ENCODE measurements around the gene GLG1.
"Not testable (repeated sequence)": the region's sequence is repeated elsewhere in the genome, so short reads cannot be mapped to it uniquely, and the experiment has no call there.

DNA sequence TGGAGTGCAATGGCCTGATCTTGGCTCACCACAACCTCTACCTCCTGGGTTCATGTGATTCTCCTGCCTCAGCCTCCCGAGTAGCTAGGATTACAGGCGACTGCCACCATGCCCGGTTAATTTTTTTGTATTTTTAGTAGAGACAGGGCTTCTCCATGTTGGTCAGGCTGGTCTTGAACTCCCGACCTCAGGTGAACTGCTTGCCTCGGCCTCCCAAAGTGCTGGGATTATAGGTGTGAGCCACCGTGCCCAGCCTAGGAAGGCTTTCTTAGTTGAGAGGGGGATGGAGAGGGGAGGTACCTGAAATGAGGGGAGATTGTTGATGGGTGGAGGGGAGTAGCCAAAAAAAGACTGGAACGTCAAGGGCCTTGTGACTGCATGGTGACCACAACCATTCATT lies 193.0 kb downstream of the GLG1 start:
- TF ChIP-seq, protein P1, sequence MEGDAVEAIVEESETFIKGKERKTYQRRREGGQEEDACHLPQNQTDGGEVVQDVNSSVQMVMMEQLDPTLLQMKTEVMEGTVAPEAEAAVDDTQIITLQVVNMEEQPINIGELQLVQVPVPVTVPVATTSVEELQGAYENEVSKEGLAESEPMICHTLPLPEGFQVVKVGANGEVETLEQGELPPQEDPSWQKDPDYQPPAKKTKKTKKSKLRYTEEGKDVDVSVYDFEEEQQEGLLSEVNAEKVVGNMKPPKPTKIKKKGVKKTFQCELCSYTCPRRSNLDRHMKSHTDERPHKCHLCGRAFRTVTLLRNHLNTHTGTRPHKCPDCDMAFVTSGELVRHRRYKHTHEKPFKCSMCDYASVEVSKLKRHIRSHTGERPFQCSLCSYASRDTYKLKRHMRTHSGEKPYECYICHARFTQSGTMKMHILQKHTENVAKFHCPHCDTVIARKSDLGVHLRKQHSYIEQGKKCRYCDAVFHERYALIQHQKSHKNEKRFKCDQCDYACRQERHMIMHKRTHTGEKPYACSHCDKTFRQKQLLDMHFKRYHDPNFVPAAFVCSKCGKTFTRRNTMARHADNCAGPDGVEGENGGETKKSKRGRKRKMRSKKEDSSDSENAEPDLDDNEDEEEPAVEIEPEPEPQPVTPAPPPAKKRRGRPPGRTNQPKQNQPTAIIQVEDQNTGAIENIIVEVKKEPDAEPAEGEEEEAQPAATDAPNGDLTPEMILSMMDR (IDR thresholded peaks at IDR 0.05): not testable (repeated sequence)
- not testable (repeated sequence) for TF ChIP-seq POLR2A (IDR thresholded peaks at IDR 0.05)

Measured in transverse colon (tissue), 3 donors.